ENCODE measurements around the gene FBXW7. TPM values are rescaled to one million over a fixed set of nuclear protein-coding genes. Genes with fewer than 3 reads are reported as not detected.

FBXW7 gene
- total and polyA plus RNA-seq, 2 donors (not counting 1 experiment from before 2014, with no cell fraction given) = 23.0 to 125 TPM

- ChIA-PET CTCF (no interaction called here), POLR2A (interaction anchor here (0.6 kb wide), 1 partner anchor 16 kb away, joined by 3 read pairs; no protein-coding TSS in a partner anchor)
- intact Hi-C loops (cut with micrococcal nuclease) = loop anchor here (5.0 kb wide), 1 partner anchor 37 kb away; no protein-coding TSS in a partner anchor
- Mint-ChIP-seq H3K4me3 (no peak overlapping the region), H3K27ac (no peak overlapping the region), H3K27me3 (no peaks in the 10 kb centered on the region), H3K4me1 (peaks cover 36% of the 10 kb centered on the region), H3K9me3 (ENCODE audit: insufficient read depth) (peaks cover 2% of the 10 kb centered on the region)
- H3K27me3 ChIP-seq (replicated peaks in 1 of 4; ENCODE audit: control extremely low read depth in 1 of 4, control insufficient read depth in 3 of 4, insufficient read depth in 4 of 4, low read length in 3 of 4) = no peaks in the 10 kb centered on the region
- H4K20me1 ChIP-seq (ENCODE audit: control insufficient read depth, insufficient read depth, low read length, poor library complexity, severe bottlenecking) = peaks cover 6% of the 10 kb centered on the region
- H2AFZ ChIP-seq (ENCODE audit: insufficient read depth, low read depth, low read length, poor library complexity, severe bottlenecking) = no peak overlapping the region
- H3K4me1 ChIP-seq (ENCODE audit: control insufficient read depth in 2 of 2, insufficient read depth in 2 of 2, low read length in 2 of 2) = peaks cover 0 to 3% of the 10 kb centered on the region in 2 donors
- no peak for DNase-seq
- H3K4me3 ChIP-seq (ENCODE audit: control extremely low read depth in 1 of 5, extremely low read depth in 1 of 5, insufficient read depth in 1 of 5, low read depth in 2 of 5, low read length in 4 of 5) = no peak overlapping the region
- ATAC-seq (ENCODE audit: low read depth) = no peak
- no peak overlapping the region for H3K9ac ChIP-seq (ENCODE audit: low read length)
- H3K79me2 ChIP-seq (ENCODE audit: control insufficient read depth, insufficient read depth, low read length) = peaks cover 57% of the 10 kb centered on the region
- no peak for TF ChIP-seq CTCF (IDR thresholded peaks at IDR 0.05)
- TF ChIP-seq EZH2 (IDR thresholded peaks at IDR 0.05; ENCODE audit: borderline replicate concordance, insufficient read depth, low read depth, low read length, poor library complexity, severe bottlenecking) = no peak
- peaks cover 0 to 3% (median 0%) of the 10 kb centered on the region in 3 donors for H3K9me3 ChIP-seq (ENCODE audit: control extremely low read depth in 1 of 3, control insufficient read depth in 2 of 3, insufficient read depth in 1 of 3, low read length in 2 of 3)
- no peak overlapping the region for H3K4me2 ChIP-seq (replicated peaks; ENCODE audit: low read depth, low read length, poor library complexity, severe bottlenecking)
- WGBS (ENCODE audit: insufficient coverage) = 100% methylated on average over 3 of the region's 5 CpGs
- peaks cover 0 to 10% of the 10 kb centered on the region in 2 experiments for H3K36me3 ChIP-seq (replicated peaks in 1 of 2; ENCODE audit: control extremely low read depth in 1 of 2, control insufficient read depth in 1 of 2, extremely low read depth in 1 of 2, insufficient read depth in 2 of 2, low read length in 1 of 2)
- no peak overlapping the region for H3K27ac ChIP-seq (ENCODE audit: low read length in 2 of 2)
Measured at GRCh38 chr4:152479428-152480026, 56.4 kb downstream of the FBXW7 start.
